ENCODE results near the gene GUK1.

Gene GUK1

GRCh38 chr1:228161866-228162265, 21.8 kb downstream of the GUK1 start:
- no peak for DNase-seq (ENCODE audit: low read depth in 2 of 3, low spot score in 1 of 3)

- DNase-seq (ENCODE audit: low read depth in 2 of 3, low spot score in 1 of 3): no peak
These were observed 22.4 kb downstream of the GUK1 start for GRCh38 chr1:228162286-228163006.

DNA sequence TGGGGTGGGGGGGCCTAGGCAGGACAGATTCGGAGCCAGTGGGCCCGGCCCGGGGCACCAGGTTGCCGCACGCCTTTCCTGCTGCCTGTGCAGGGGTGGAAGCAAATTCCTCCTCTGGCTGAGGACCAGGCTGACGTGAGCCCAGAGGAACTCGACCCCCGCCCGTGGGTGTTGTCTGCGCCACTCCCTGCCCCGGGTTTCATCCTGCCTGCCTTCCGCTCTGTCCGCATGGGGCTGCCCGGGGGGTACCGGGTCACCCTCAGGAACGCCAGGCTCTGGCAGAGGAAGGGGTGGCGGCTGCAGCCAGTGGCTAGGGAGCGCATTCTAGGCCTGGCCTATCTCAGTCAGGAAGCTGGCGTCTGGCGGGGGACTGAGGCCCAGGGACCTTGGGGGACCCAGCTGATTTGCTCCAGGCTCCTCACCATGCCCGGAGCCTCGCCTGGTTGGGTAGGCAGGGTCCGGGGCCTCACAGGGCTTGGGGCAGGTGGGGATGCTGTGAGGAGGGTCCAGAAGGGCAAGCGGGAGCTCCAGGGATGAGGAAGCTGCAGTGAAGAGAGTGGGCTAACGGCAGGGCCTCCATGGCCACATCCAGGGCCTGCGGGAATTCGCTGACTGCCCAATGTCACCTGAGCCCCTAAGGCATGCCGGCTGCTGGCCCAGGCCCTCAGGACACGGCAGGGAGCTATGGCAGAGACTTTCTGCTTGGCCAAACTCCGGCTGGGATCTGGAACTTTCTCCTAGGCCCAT, 23.1 kb downstream of the GUK1 start:
- DNase-seq (ENCODE audit: low read depth in 2 of 3, low spot score in 1 of 3): no peak

DNA sequence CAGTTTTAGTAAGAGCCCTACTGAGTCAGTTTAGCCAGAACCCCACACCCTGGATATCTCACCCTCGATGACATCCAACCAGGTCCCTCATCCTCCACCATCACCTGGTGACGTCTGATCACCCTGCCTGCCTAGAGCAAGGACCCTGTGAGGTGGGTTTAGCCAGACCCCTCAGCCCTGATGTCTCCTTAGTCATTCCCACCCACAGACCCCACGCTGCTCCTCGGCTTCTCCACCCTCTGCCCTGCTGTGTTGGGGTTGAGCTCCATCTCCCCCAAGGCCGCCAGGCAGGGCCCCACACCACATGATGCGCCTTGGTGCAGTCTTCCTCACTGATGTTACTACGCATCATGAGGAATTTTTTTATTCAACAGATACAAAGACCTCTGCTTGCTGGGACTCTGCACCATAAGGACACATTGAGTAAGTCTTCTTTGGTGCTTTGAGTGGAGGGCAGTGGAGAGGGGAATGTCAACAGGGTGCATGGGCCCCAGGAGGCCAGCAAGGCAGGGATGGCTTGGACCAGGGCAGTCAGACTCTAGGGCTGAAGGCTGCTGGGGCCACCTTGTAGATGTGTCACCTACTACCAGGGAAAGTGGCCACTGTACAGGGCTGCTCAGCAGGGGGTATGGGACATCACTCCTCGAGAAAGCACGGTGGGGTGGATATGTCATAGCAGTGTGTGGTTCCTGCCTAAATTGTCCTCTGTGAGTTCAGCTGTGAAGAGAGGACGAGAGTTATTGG, 23.9 kb downstream of the GUK1 start:
- DNase-seq (ENCODE audit: low read depth in 2 of 3, low spot score in 1 of 3): no peak

GRCh38 chr1:228164561-228165371, 24.7 kb downstream of the GUK1 start:
- no peak for DNase-seq (ENCODE audit: low read depth in 2 of 3, low spot score in 1 of 3)

GRCh38 chr1:228165372-228166169, 25.5 kb downstream of the GUK1 start, which contains the start of gene IBA57:
Gene IBA57 (plus strand): TSS chr1:228165804. CDS start chr1:228165817, 13 bp downstream.
- peak; percentile 99 for DNase-seq (ENCODE audit: low read depth in 2 of 3, low spot score in 1 of 3)

GRCh38 chr1:228166170-228166936, 26.3 kb downstream of the GUK1 start:
- peak in 2 of 3 donors; percentile 36 to 37 for DNase-seq (ENCODE audit: low read depth in 2 of 3, low spot score in 1 of 3)

DNA sequence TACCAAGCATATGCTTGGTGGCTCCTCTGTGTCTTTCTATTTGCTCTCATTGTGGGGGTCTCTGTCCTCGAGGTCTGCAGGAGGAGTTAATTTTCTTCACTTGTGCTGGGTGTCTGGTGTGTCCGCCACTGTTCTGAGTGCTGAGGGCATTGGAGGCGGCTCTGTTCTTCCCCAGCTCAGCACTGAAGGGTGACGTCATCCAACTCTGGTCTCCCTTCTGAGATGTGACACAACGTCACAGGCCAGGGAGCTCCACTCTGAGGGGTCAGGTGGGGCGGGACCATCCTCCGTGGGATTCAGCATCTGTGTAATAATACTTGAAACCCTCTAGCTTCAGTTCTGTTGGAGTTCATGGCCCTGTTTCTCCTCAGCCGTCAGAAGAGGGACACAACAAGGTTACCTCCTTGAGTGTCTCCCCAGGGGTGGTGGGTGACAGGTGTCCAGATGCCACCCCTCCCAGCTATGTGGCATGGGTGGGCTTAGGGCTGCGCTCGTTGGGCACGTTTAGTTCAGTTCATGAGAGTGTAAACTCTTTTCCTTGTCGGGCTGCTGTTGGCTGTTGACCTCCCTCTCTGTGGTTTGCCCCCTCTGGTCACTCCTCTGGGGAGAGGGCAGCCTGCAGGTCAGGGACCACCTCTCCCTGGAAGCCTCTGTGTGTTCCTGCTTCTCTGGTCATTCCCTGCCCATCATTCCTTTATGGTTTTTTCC, 28.6 kb downstream of the GUK1 start:
- no peak for DNase-seq (ENCODE audit: low read depth in 2 of 3, low spot score in 1 of 3)

DNA sequence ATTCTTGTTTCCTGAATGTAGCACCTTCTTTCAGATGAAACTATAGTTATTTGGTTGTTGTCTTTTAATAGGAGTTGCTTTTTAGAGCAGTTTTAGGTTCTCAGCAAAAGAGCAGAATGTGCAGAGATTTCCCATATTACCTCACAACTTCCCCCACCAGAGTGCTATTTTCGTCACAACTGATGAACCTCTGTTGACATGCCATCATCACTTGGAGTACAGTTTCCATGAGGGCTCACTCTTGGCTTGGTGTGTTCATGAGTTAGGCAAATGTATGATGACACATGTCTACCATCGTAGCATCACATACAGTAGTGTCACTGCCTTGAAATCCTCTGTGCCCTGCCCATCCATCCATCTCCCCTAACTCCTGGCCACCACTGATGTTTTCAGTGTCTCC, 29.3 kb downstream of the GUK1 start:
- DNase-seq (ENCODE audit: low read depth in 2 of 3, low spot score in 1 of 3): no peak

DNA sequence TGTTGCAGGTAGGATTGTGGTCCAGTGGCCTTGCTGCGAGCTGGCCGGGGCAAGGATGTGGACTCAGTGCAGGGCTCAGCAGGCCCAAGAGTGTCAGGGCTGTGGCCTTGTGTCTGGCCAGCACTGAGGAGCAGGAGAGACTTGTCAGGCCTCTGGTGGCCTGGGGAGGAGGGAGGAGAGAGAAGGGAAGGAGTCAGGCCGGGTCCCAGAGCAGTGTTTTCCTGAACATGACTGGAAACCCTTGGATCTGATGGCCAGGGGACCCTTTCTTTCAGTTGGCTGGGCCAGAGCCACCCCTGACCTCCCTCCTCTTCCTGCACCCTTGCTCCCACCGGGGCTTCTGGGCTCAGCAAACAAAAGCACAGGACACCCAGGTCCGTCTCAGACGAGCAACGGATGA, 30.6 kb downstream of the GUK1 start:
- no peak for DNase-seq (ENCODE audit: low read depth in 2 of 3, low spot score in 1 of 3)

DNA sequence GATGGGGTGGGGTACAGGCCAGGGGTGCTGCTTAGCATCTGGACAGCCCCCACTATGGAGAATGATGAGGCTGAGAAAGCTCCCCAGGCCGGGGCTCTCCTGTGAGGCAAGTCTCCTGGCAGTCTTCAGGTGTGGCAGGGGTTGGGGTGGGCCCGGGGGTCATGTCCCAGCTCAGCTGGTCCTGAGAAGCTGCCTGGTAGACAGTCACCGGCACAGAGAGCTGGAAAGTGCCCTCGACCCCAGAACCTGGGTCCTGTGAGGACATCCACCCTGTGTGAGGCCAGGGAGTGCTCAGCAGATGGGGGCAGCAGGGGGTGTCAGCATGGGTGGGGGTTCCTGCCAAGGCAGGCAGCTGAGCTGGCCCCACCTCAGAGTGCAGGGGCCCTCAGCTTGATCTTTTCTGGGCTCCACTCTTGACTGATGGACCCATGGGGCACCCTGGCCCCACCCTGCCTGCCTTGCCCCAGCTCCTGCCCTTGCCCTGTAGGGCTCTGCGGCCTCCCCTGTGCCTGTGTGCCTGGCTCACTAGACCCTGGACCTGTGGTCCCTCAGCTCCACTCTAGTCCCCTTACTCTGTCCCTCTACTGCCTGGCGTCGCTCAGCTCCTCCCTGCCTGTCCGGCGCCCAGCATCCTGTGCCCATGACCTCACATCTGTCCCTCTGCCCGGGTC, 31.3 kb downstream of the GUK1 start:
- no peak for DNase-seq (ENCODE audit: low read depth in 2 of 3, low spot score in 1 of 3)

GRCh38 chr1:228172591-228173527, 32.8 kb downstream of the GUK1 start:
- DNase-seq (ENCODE audit: low read depth in 2 of 3, low spot score in 1 of 3): no peak

- peak in 1 of 3 donors; percentile 16 for DNase-seq (ENCODE audit: low read depth in 2 of 3, low spot score in 1 of 3)
These were observed 33.7 kb downstream of the GUK1 start for GRCh38 chr1:228173528-228174481.

- DNase-seq (ENCODE audit: low read depth in 2 of 3, low spot score in 1 of 3): peak in 1 of 3 donors; percentile 13
These were observed 34.6 kb downstream of the GUK1 start for GRCh38 chr1:228174482-228175315.
